ENCODE results near the gene DYNLRB1.

DYNLRB1 gene

DNA sequence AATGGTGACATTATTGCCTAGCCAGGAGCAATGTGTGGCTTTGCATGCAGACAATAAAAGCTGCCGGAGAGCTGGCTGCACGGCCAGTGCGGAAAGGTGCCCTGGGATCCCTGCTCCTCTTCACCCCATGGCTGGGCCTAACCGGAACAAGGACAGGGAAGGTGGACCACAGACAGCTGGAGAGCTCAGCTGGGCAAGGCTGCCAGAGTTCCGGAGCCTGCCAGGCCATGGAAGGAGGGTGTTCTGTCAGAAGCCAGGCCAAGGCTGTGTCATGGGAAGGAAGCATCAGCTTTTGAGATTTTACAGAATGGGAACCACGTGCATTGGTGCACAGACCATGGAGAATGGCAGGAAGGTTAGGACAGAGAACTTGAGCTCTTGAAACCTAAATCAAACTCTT lies 67.3 kb downstream of the DYNLRB1 start:
- no peak overlapping the region for H2AFZ ChIP-seq (ENCODE audit: low read depth, low read length)
- no peaks in the 10 kb centered on the region for H3K9me3 ChIP-seq (ENCODE audit: low read length)
- no peaks in the 10 kb centered on the region for H3K4me1 ChIP-seq (ENCODE audit: insufficient read depth, low read length)
- no peaks in the 10 kb centered on the region for H3K27me3 ChIP-seq (ENCODE audit: insufficient read depth, low read length)
- H3K4me3 ChIP-seq (ENCODE audit: low read length): no peak overlapping the region
- H3K36me3 ChIP-seq (ENCODE audit: insufficient read depth, low read length): peaks cover 67% of the 10 kb centered on the region

DNA sequence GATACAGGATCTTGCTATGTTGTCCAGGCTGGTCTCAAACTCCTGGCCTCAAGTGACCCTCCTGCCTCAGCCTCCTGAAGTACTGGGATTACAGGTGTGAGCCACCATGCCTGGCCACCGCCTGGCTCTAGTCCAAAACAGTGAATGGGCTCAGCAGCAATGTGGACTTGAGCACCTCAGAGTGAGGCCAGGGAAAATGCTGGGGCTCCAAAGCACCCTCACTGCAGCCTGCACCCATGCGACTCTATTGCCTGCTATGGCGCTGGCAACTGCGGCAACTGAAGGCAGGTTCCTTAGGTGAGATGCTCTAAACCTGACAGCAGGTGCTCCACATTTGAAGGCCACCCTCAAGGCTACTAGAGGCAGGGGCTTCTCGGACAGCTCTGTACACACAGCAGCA lies 68.8 kb downstream of the DYNLRB1 start:
- H2AFZ ChIP-seq (ENCODE audit: low read depth, low read length): no peak overlapping the region
- H3K36me3 ChIP-seq (ENCODE audit: insufficient read depth, low read length): peaks cover 56% of the 10 kb centered on the region
- H3K27me3 ChIP-seq (ENCODE audit: insufficient read depth, low read length): no peaks in the 10 kb centered on the region
- no peaks in the 10 kb centered on the region for H3K9me3 ChIP-seq (ENCODE audit: low read length)
- no peaks in the 10 kb centered on the region for H3K4me1 ChIP-seq (ENCODE audit: insufficient read depth, low read length)
- no peak overlapping the region for H3K4me3 ChIP-seq (ENCODE audit: low read length)

- Histone ChIP-seq H3K4me3 (ENCODE audit: low read length) (no peak overlapping the region), H3K36me3 (ENCODE audit: insufficient read depth, low read length) (peaks cover 40% of the 10 kb centered on the region), H3K9me3 (ENCODE audit: low read length) (no peaks in the 10 kb centered on the region), H2AFZ (ENCODE audit: low read depth, low read length) (no peak overlapping the region), H3K4me1 (ENCODE audit: insufficient read depth, low read length) (no peaks in the 10 kb centered on the region), H3K27me3 (ENCODE audit: insufficient read depth, low read length) (no peaks in the 10 kb centered on the region)
Observed at GRCh38 chr20:34586488-34587163, 70.4 kb downstream of the DYNLRB1 start.
